ENCODE results near the gene CNTNAP2.

The CNTNAP2 gene

DNA sequence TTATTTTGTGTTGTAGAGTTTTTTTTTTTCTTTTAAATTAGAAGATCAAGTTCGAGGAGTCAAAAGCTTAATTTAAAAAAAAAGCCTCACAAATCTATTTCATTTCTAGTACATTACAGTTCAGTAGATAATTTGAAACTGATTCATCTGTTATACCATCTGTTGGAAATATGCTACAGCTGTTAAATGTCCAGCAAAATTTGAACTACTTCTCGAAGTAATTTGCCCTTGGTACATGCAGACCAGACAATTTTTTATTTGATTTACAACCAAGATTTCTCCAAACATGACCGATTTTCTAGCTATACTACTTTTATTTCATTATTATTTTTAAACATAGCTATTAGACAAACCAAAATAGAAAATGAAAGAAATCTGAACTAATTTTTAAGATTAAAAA is 647.9 kb downstream of the CNTNAP2 start:
- Histone ChIP-seq H4K20me1 (ENCODE audit: low read depth, low read length) (no peaks in the 10 kb centered on the region), H3K9ac (ENCODE audit: low read length) (no peak overlapping the region), H3F3A (ENCODE audit: insufficient read depth) (no peaks in the 10 kb centered on the region), H3K9me2 (replicated peaks; ENCODE audit: insufficient read depth, low read length) (no peaks in the 10 kb centered on the region), H2AFZ (ENCODE audit: low read depth, low read length, severe bottlenecking) (no peak overlapping the region), H3K9me3 (ENCODE audit: insufficient read depth, low read length) (no peaks in the 10 kb centered on the region), H3K79me2 (ENCODE audit: insufficient read depth, low read length) (no peaks in the 10 kb centered on the region), H3K27ac (ENCODE audit: low read depth, low read length) (no peak overlapping the region), H3K4me3 (ENCODE audit: insufficient read depth, low read length, poor library complexity, severe bottlenecking) (no peak overlapping the region), H3K27me3 (ENCODE audit: low read length) (no peaks in the 10 kb centered on the region), H3K4me2 (ENCODE audit: low read depth, low read length, poor library complexity, severe bottlenecking) (no peak overlapping the region), H3K36me3 (ENCODE audit: low read length) (no peaks in the 10 kb centered on the region)
- TF ChIP-seq, protein P1, sequence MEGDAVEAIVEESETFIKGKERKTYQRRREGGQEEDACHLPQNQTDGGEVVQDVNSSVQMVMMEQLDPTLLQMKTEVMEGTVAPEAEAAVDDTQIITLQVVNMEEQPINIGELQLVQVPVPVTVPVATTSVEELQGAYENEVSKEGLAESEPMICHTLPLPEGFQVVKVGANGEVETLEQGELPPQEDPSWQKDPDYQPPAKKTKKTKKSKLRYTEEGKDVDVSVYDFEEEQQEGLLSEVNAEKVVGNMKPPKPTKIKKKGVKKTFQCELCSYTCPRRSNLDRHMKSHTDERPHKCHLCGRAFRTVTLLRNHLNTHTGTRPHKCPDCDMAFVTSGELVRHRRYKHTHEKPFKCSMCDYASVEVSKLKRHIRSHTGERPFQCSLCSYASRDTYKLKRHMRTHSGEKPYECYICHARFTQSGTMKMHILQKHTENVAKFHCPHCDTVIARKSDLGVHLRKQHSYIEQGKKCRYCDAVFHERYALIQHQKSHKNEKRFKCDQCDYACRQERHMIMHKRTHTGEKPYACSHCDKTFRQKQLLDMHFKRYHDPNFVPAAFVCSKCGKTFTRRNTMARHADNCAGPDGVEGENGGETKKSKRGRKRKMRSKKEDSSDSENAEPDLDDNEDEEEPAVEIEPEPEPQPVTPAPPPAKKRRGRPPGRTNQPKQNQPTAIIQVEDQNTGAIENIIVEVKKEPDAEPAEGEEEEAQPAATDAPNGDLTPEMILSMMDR (IDR thresholded peaks at IDR 0.05; ENCODE audit: insufficient read depth, low read length, poor library complexity, severe bottlenecking): no peak
- TF ChIP-seq EZH2phosphoT487 (conservative IDR thresholded peaks at IDR 0.05; ENCODE audit: low read length): no peak

DNA sequence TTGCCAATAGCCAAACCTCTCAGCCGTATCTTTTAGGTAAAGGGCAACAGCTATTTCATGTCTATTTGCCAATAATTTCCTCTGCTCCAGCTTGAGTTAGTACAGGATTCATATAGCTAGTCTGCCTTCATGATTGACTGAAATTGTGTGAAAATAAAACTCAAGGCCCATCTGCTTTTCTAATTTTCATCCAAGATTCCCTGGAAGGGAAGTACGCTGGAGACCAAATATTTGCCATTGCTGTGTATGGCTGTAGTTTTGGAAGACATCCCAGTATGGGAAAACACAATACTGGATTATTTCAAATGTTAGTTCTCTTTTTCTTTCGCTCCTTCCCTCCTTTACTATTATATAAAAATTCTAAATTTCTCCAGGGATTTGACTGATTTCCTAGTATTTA is 652.4 kb downstream of the CNTNAP2 start:
- H3K4me2 ChIP-seq (ENCODE audit: low read depth, low read length, poor library complexity, severe bottlenecking): no peak overlapping the region
- H3F3A ChIP-seq (ENCODE audit: insufficient read depth): no peaks in the 10 kb centered on the region
- no peak overlapping the region for H2AFZ ChIP-seq (ENCODE audit: low read depth, low read length, severe bottlenecking)
- no peaks in the 10 kb centered on the region for H3K27me3 ChIP-seq (ENCODE audit: low read length)
- no peaks in the 10 kb centered on the region for H3K9me3 ChIP-seq (ENCODE audit: insufficient read depth, low read length)
- no peak overlapping the region for H3K27ac ChIP-seq (ENCODE audit: low read depth, low read length)
- no peaks in the 10 kb centered on the region for H4K20me1 ChIP-seq (ENCODE audit: low read depth, low read length)
- TF ChIP-seq, protein P1 (IDR thresholded peaks at IDR 0.05; ENCODE audit: insufficient read depth, low read length, poor library complexity, severe bottlenecking): no peak
- no peak for TF ChIP-seq EZH2phosphoT487 (conservative IDR thresholded peaks at IDR 0.05; ENCODE audit: low read length)
- no peak overlapping the region for H3K4me3 ChIP-seq (ENCODE audit: insufficient read depth, low read length, poor library complexity, severe bottlenecking)
- H3K9ac ChIP-seq (ENCODE audit: low read length): no peak overlapping the region
- no peaks in the 10 kb centered on the region for H3K79me2 ChIP-seq (ENCODE audit: insufficient read depth, low read length)
- no peaks in the 10 kb centered on the region for H3K36me3 ChIP-seq (ENCODE audit: low read length)
- H3K9me2 ChIP-seq (replicated peaks; ENCODE audit: insufficient read depth, low read length): no peaks in the 10 kb centered on the region

DNA sequence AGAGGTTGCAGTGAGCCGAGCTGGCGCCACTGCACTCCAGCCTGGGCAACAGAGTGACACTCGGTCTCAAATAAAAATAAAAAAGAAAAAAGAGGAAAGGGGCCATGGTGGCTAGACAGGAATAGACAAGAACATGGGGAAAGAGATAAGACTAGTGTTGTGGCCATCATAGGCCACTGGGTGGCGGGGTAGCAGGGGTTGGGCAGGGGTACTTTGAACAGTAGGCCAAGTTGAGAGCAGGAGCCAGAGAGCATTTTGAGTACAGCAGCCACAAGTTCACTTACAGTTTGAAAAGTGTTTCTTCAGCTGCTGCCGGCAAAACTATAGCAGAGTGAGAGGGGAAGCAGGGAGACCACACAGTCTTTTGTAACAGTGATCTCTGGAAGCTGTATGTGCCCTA is 656.0 kb downstream of the CNTNAP2 start:
- no peaks in the 10 kb centered on the region for H4K20me1 ChIP-seq (ENCODE audit: low read depth, low read length)
- H3K4me2 ChIP-seq (ENCODE audit: low read depth, low read length, poor library complexity, severe bottlenecking): no peak overlapping the region
- no peaks in the 10 kb centered on the region for H3K27me3 ChIP-seq (ENCODE audit: low read length)
- H3K9ac ChIP-seq (ENCODE audit: low read length): no peak overlapping the region
- TF ChIP-seq, protein P1 (IDR thresholded peaks at IDR 0.05; ENCODE audit: insufficient read depth, low read length, poor library complexity, severe bottlenecking): no peak
- TF ChIP-seq EZH2phosphoT487 (conservative IDR thresholded peaks at IDR 0.05; ENCODE audit: low read length): no peak
- no peak overlapping the region for H3K27ac ChIP-seq (ENCODE audit: low read depth, low read length)
- no peak overlapping the region for H3K4me3 ChIP-seq (ENCODE audit: insufficient read depth, low read length, poor library complexity, severe bottlenecking)
- no peaks in the 10 kb centered on the region for H3K9me3 ChIP-seq (ENCODE audit: insufficient read depth, low read length)
- H3K9me2 ChIP-seq (replicated peaks; ENCODE audit: insufficient read depth, low read length): no peaks in the 10 kb centered on the region
- H3K79me2 ChIP-seq (ENCODE audit: insufficient read depth, low read length): no peaks in the 10 kb centered on the region
- no peaks in the 10 kb centered on the region for H3F3A ChIP-seq (ENCODE audit: insufficient read depth)
- H2AFZ ChIP-seq (ENCODE audit: low read depth, low read length, severe bottlenecking): no peak overlapping the region
- no peaks in the 10 kb centered on the region for H3K36me3 ChIP-seq (ENCODE audit: low read length)
